GM12801 (cell line): ENCODE data around the gene NXPH4.

ENCODE experiments used
- CTCF ChIP-seq: IDR thresholded peaks from one replicate; pipeline ENCODE4 v1.5.1; 2011; ENCODE audit warnings: control low read depth; ENCODE audit not compliant: insufficient read length; ENCODE audit errors: extremely low read depth

The NXPH4 gene

GRCh38 chr12:57236201-57236924, 19.8 kb downstream of the NXPH4 start:
- TF ChIP-seq CTCF: no peak

- TF ChIP-seq CTCF: no peak
These were observed 20.5 kb downstream of the NXPH4 start for GRCh38 chr12:57236925-57237595.

- no peak for TF ChIP-seq CTCF
These were observed 21.0 kb downstream of the NXPH4 start for GRCh38 chr12:57237596-57237931.

- no peak for TF ChIP-seq CTCF
These were observed 21.6 kb downstream of the NXPH4 start for GRCh38 chr12:57237932-57238853.

GRCh38 chr12:57238854-57239554, 22.4 kb downstream of the NXPH4 start:
- TF ChIP-seq CTCF: peak; percentile 93

GRCh38 chr12:57239587-57240065, 23.0 kb downstream of the NXPH4 start:
- TF ChIP-seq CTCF: no peak
